ENCODE data around the gene GEN1. TPM values are rescaled to one million over a fixed set of nuclear protein-coding genes. Genes with fewer than 3 reads are reported as not detected.

GEN1 gene
- total RNA-seq, 1 donor: 8.3 TPM

- H3K27me3 ChIP-seq (ENCODE audit: insufficient read depth, low read length): no peaks in the 10 kb centered on the region
- no peak overlapping the region for H3K27ac ChIP-seq (ENCODE audit: low read depth, low read length)
- H4K20me1 ChIP-seq (ENCODE audit: insufficient read depth, low read length): no peaks in the 10 kb centered on the region
- no peaks in the 10 kb centered on the region for H3K9me3 ChIP-seq (ENCODE audit: low read depth, low read length)
- no peak for DNase-seq (ENCODE audit: insufficient read length, low spot score, missing footprints)
- no peaks in the 10 kb centered on the region for H3K79me2 ChIP-seq (ENCODE audit: insufficient read depth, low read length)
- H3K4me1 ChIP-seq (ENCODE audit: insufficient read depth, low read length): no peaks in the 10 kb centered on the region
- H2AFZ ChIP-seq (ENCODE audit: low read length): no peak overlapping the region
- H3K4me3 ChIP-seq (ENCODE audit: insufficient read depth, low read length): no peak overlapping the region
- H3K4me2 ChIP-seq (ENCODE audit: insufficient read depth, low read length): no peak overlapping the region
- no peak for TF ChIP-seq CTCF (IDR thresholded peaks at IDR 0.05; ENCODE audit: extremely low read depth, low read depth, low read length)
- H3K36me3 ChIP-seq (ENCODE audit: insufficient read depth, low read length): no peaks in the 10 kb centered on the region
Measured at GRCh38 chr2:17793296-17793695, 39.4 kb downstream of the GEN1 start.

- DNase-seq (ENCODE audit: insufficient read length, low spot score, missing footprints): no peak
- no peaks in the 10 kb centered on the region for H3K27me3 ChIP-seq (ENCODE audit: insufficient read depth, low read length)
- no peak overlapping the region for H3K27ac ChIP-seq (ENCODE audit: low read depth, low read length)
- no peak for TF ChIP-seq CTCF (IDR thresholded peaks at IDR 0.05; ENCODE audit: extremely low read depth, low read depth, low read length)
- no peaks in the 10 kb centered on the region for H3K4me1 ChIP-seq (ENCODE audit: insufficient read depth, low read length)
- H3K9me3 ChIP-seq (ENCODE audit: low read depth, low read length): no peaks in the 10 kb centered on the region
- no peaks in the 10 kb centered on the region for H3K79me2 ChIP-seq (ENCODE audit: insufficient read depth, low read length)
- no peak overlapping the region for H3K4me2 ChIP-seq (ENCODE audit: insufficient read depth, low read length)
- no peak overlapping the region for H3K4me3 ChIP-seq (ENCODE audit: insufficient read depth, low read length)
- no peaks in the 10 kb centered on the region for H4K20me1 ChIP-seq (ENCODE audit: insufficient read depth, low read length)
- no peak overlapping the region for H2AFZ ChIP-seq (ENCODE audit: low read length)
- no peaks in the 10 kb centered on the region for H3K36me3 ChIP-seq (ENCODE audit: insufficient read depth, low read length)
Measured at GRCh38 chr2:17793803-17794354, 39.9 kb downstream of the GEN1 start.

- no peak for DNase-seq (ENCODE audit: insufficient read length, low spot score, missing footprints)
- no peak overlapping the region for H3K4me3 ChIP-seq (ENCODE audit: insufficient read depth, low read length)
- H3K79me2 ChIP-seq (ENCODE audit: insufficient read depth, low read length): no peaks in the 10 kb centered on the region
- no peak overlapping the region for H2AFZ ChIP-seq (ENCODE audit: low read length)
- no peak overlapping the region for H3K27ac ChIP-seq (ENCODE audit: low read depth, low read length)
- no peaks in the 10 kb centered on the region for H3K9me3 ChIP-seq (ENCODE audit: low read depth, low read length)
- peaks cover 5% of the 10 kb centered on the region for H3K27me3 ChIP-seq (ENCODE audit: insufficient read depth, low read length)
- no peak overlapping the region for H3K4me2 ChIP-seq (ENCODE audit: insufficient read depth, low read length)
- no peaks in the 10 kb centered on the region for H3K4me1 ChIP-seq (ENCODE audit: insufficient read depth, low read length)
- no peaks in the 10 kb centered on the region for H4K20me1 ChIP-seq (ENCODE audit: insufficient read depth, low read length)
- no peaks in the 10 kb centered on the region for H3K36me3 ChIP-seq (ENCODE audit: insufficient read depth, low read length)
- TF ChIP-seq CTCF (IDR thresholded peaks at IDR 0.05; ENCODE audit: extremely low read depth, low read depth, low read length): no peak
Measured at GRCh38 chr2:17795309-17795708, 41.4 kb downstream of the GEN1 start.

- H3K36me3 ChIP-seq (ENCODE audit: insufficient read depth, low read length): no peaks in the 10 kb centered on the region
- TF ChIP-seq CTCF (IDR thresholded peaks at IDR 0.05; ENCODE audit: extremely low read depth, low read depth, low read length): no peak
- no peaks in the 10 kb centered on the region for H4K20me1 ChIP-seq (ENCODE audit: insufficient read depth, low read length)
- H3K4me1 ChIP-seq (ENCODE audit: insufficient read depth, low read length): no peaks in the 10 kb centered on the region
- no peak for DNase-seq (ENCODE audit: insufficient read length, low spot score, missing footprints)
- H3K4me3 ChIP-seq (ENCODE audit: insufficient read depth, low read length): no peak overlapping the region
- no peak overlapping the region for H2AFZ ChIP-seq (ENCODE audit: low read length)
- H3K79me2 ChIP-seq (ENCODE audit: insufficient read depth, low read length): no peaks in the 10 kb centered on the region
- H3K27me3 ChIP-seq (ENCODE audit: insufficient read depth, low read length): peaks cover 5% of the 10 kb centered on the region
- no peak overlapping the region for H3K4me2 ChIP-seq (ENCODE audit: insufficient read depth, low read length)
- H3K27ac ChIP-seq (ENCODE audit: low read depth, low read length): no peak overlapping the region
- no peaks in the 10 kb centered on the region for H3K9me3 ChIP-seq (ENCODE audit: low read depth, low read length)
Measured at GRCh38 chr2:17798338-17798737, 44.4 kb downstream of the GEN1 start.

Data from osteoblast (primary cell).